Measurements from ENCODE around the gene ADCK1. TPM values are rescaled to one million over a fixed set of nuclear protein-coding genes. Genes with fewer than 3 reads are reported as not detected.
"Not testable (repeated sequence)": the region's sequence is repeated elsewhere in the genome, so short reads cannot be mapped to it uniquely, and the experiment has no call there.

Gene ADCK1
- total RNA-seq, 1 experiment from 2014 or later = 10.3 TPM

GRCh38 chr14:77955816-77956484 is 156.0 kb downstream of the ADCK1 start:
- Histone ChIP-seq H3K4me3 (ENCODE audit: insufficient read depth, low read depth, low read length) (no peak overlapping the region), H3K36me3 (replicated peaks; ENCODE audit: control insufficient read depth, insufficient read depth, low read length) (no peaks in the 10 kb centered on the region), H3K27me3 (ENCODE audit: control insufficient read depth, insufficient read depth, low read length) (no peaks in the 10 kb centered on the region)
- DNase-seq = no peak

GRCh38 chr14:77959686-77960085 is 159.8 kb downstream of the ADCK1 start:
- H3K36me3 ChIP-seq (replicated peaks; ENCODE audit: control insufficient read depth, insufficient read depth, low read length); H3K27me3 ChIP-seq (ENCODE audit: control insufficient read depth, insufficient read depth, low read length); DNase-seq; H3K4me3 ChIP-seq (ENCODE audit: insufficient read depth, low read depth, low read length): not testable (repeated sequence)

GRCh38 chr14:77961847-77962580 is 162.1 kb downstream of the ADCK1 start:
- Histone ChIP-seq H3K36me3 (replicated peaks; ENCODE audit: control insufficient read depth, insufficient read depth, low read length) (no peaks in the 10 kb centered on the region), H3K27me3 (ENCODE audit: control insufficient read depth, insufficient read depth, low read length) (peaks cover 7% of the 10 kb centered on the region), H3K4me3 (ENCODE audit: insufficient read depth, low read depth, low read length) (no peak overlapping the region)
- DNase-seq = no peak

- H3K36me3 ChIP-seq (replicated peaks; ENCODE audit: control insufficient read depth, insufficient read depth, low read length) = no peaks in the 10 kb centered on the region
- H3K27me3 ChIP-seq (ENCODE audit: control insufficient read depth, insufficient read depth, low read length) = peaks cover 7% of the 10 kb centered on the region
- DNase-seq = no peak
- no peak overlapping the region for H3K4me3 ChIP-seq (ENCODE audit: insufficient read depth, low read depth, low read length)
Measured at GRCh38 chr14:77962731-77963520, 163.0 kb downstream of the ADCK1 start.

- no peak for DNase-seq
- Histone ChIP-seq H3K36me3 (replicated peaks; ENCODE audit: control insufficient read depth, insufficient read depth, low read length) (no peaks in the 10 kb centered on the region), H3K4me3 (ENCODE audit: insufficient read depth, low read depth, low read length) (no peak overlapping the region), H3K27me3 (ENCODE audit: control insufficient read depth, insufficient read depth, low read length) (peaks cover 7% of the 10 kb centered on the region)
Measured at GRCh38 chr14:77964586-77964985, 164.7 kb downstream of the ADCK1 start.

- peaks cover 7% of the 10 kb centered on the region for H3K27me3 ChIP-seq (ENCODE audit: control insufficient read depth, insufficient read depth, low read length)
- DNase-seq = no peak
Measured at GRCh38 chr14:77965050-77965449, 165.1 kb downstream of the ADCK1 start.

GRCh38 chr14:77965919-77966435 is 166.1 kb downstream of the ADCK1 start:
- Histone ChIP-seq H3K27me3 (ENCODE audit: control insufficient read depth, insufficient read depth, low read length) (peaks cover 7% of the 10 kb centered on the region), H3K36me3 (replicated peaks; ENCODE audit: control insufficient read depth, insufficient read depth, low read length) (no peaks in the 10 kb centered on the region), H3K4me3 (ENCODE audit: insufficient read depth, low read depth, low read length) (peak overlapping the region; percentile 41)
- DNase-seq = peak; percentile 84

More at GRCh38 chr14:77965050-77965449, 165.1 kb downstream of the ADCK1 start:
- H3K4me3 ChIP-seq (ENCODE audit: insufficient read depth, low read depth, low read length) = no peak overlapping the region
- H3K36me3 ChIP-seq (replicated peaks; ENCODE audit: control insufficient read depth, insufficient read depth, low read length) = no peaks in the 10 kb centered on the region

GRCh38 chr14:77967110-77967509 is 167.2 kb downstream of the ADCK1 start:
- H3K36me3 ChIP-seq (replicated peaks; ENCODE audit: control insufficient read depth, insufficient read depth, low read length) = no peaks in the 10 kb centered on the region
- no peak overlapping the region for H3K4me3 ChIP-seq (ENCODE audit: insufficient read depth, low read depth, low read length)
- no peak for DNase-seq
- peaks cover 7% of the 10 kb centered on the region for H3K27me3 ChIP-seq (ENCODE audit: control insufficient read depth, insufficient read depth, low read length)

- no peak for DNase-seq
- H3K27me3 ChIP-seq (ENCODE audit: control insufficient read depth, insufficient read depth, low read length) = peaks cover 6% of the 10 kb centered on the region
- H3K36me3 ChIP-seq (replicated peaks; ENCODE audit: control insufficient read depth, insufficient read depth, low read length) = no peaks in the 10 kb centered on the region
- H3K4me3 ChIP-seq (ENCODE audit: insufficient read depth, low read depth, low read length) = no peak overlapping the region
Measured at GRCh38 chr14:77970646-77971045, 170.7 kb downstream of the ADCK1 start.

GRCh38 chr14:77973246-77973645 is 173.3 kb downstream of the ADCK1 start:
- Histone ChIP-seq H3K36me3 (replicated peaks; ENCODE audit: control insufficient read depth, insufficient read depth, low read length) (no peaks in the 10 kb centered on the region), H3K4me3 (ENCODE audit: insufficient read depth, low read depth, low read length) (no peak overlapping the region), H3K27me3 (ENCODE audit: control insufficient read depth, insufficient read depth, low read length) (no peaks in the 10 kb centered on the region; the same call in none of the 2 replicates)
- no peak for DNase-seq

GRCh38 chr14:77976591-77976990 is 176.7 kb downstream of the ADCK1 start:
- no peak for DNase-seq
- no peak overlapping the region for H3K4me3 ChIP-seq (ENCODE audit: insufficient read depth, low read depth, low read length)
- H3K27me3 ChIP-seq (ENCODE audit: control insufficient read depth, insufficient read depth, low read length) = peaks cover 13% of the 10 kb centered on the region
- no peaks in the 10 kb centered on the region for H3K36me3 ChIP-seq (replicated peaks; ENCODE audit: control insufficient read depth, insufficient read depth, low read length)

GRCh38 chr14:77979171-77979570 is 179.3 kb downstream of the ADCK1 start:
- no peak for DNase-seq
- H3K4me3 ChIP-seq (ENCODE audit: insufficient read depth, low read depth, low read length) = no peak overlapping the region

GRCh38 chr14:77979666-77980351 is 179.9 kb downstream of the ADCK1 start:
- H3K36me3 ChIP-seq (replicated peaks; ENCODE audit: control insufficient read depth, insufficient read depth, low read length) = no peaks in the 10 kb centered on the region
- no peak overlapping the region for H3K4me3 ChIP-seq (ENCODE audit: insufficient read depth, low read depth, low read length)
- H3K27me3 ChIP-seq (ENCODE audit: control insufficient read depth, insufficient read depth, low read length) = peaks cover 14% of the 10 kb centered on the region
- DNase-seq = peak; percentile 77

More at GRCh38 chr14:77979171-77979570, 179.3 kb downstream of the ADCK1 start:
- Histone ChIP-seq H3K36me3 (replicated peaks; ENCODE audit: control insufficient read depth, insufficient read depth, low read length) (no peaks in the 10 kb centered on the region), H3K27me3 (ENCODE audit: control insufficient read depth, insufficient read depth, low read length) (peaks cover 14% of the 10 kb centered on the region)
